SK-N-SH treated with all-trans-retinoic acid at 6 μM for 48 hours (cell line): Measurements from ENCODE around the gene CTIF.

Source experiments
- ATAC-seq: fragments of 200-7000 bp; cut with Tn5 transposase; 3 replicates; pipeline ENCODE4 v1.9.1; 2020; ENCODE audit warnings: mild to moderate bottlenecking, moderate library complexity
- ARNTL ChIP-seq: fragments of 450-650 bp; formaldehyde crosslinking; IDR thresholded peaks from 2 replicates; pipeline ENCODE4 v1.5.0; 2020; ENCODE audit warnings: low read depth, mild to moderate bottlenecking, moderate library complexity, borderline replicate concordance
- BACH2 ChIP-seq: fragments of 250-450 bp; sonication (Bioruptor Pico); IDR thresholded peaks from 2 replicates; pipeline ENCODE4 v1.9.0; 2021; ENCODE audit warnings: mild to moderate bottlenecking, borderline replicate concordance
- CSDC2 ChIP-seq: fragments of 250-450 bp; sonication (Bioruptor Pico); IDR thresholded peaks from 2 replicates; pipeline ENCODE4 v1.5.0; 2020; ENCODE audit warnings: mild to moderate bottlenecking, moderate library complexity
- ESRRG ChIP-seq: fragments of 250-450 bp; sonication (Bioruptor Pico); IDR thresholded peaks from 2 replicates; pipeline ENCODE4 v1.6.1; 2021; ENCODE audit warnings: mild to moderate bottlenecking
- GLIS3 ChIP-seq: fragments of 250-450 bp; sonication (Bioruptor Pico); IDR thresholded peaks from 2 replicates; pipeline ENCODE4 v1.5.0; 2020; ENCODE audit warnings: mild to moderate bottlenecking, moderate library complexity
- OSR1 ChIP-seq: fragments of 250-450 bp; sonication (Bioruptor Pico); IDR thresholded peaks from 2 replicates; pipeline ENCODE4 v1.8.0; 2022; ENCODE audit warnings: moderate library complexity, mild to moderate bottlenecking, inconsistent platforms
- POU6F1 ChIP-seq: fragments of 250-450 bp; sonication (Bioruptor Pico); IDR thresholded peaks from 2 replicates; pipeline ENCODE4 v1.8.0; 2021; ENCODE audit warnings: low read depth, mild to moderate bottlenecking, moderate library complexity, borderline replicate concordance
- PPARA ChIP-seq: fragments of 250-450 bp; sonication (Bioruptor Pico); IDR thresholded peaks from 2 replicates; pipeline ENCODE4 v1.5.0; 2020; ENCODE audit warnings: mild to moderate bottlenecking, borderline replicate concordance
- RARB ChIP-seq: fragments of 250-450 bp; sonication (Bioruptor Pico); IDR thresholded peaks from 2 replicates; pipeline ENCODE4 v1.8.0; 2021; ENCODE audit warnings: mild to moderate bottlenecking, moderate library complexity
- SNAI2 ChIP-seq: fragments of 250-450 bp; sonication (Bioruptor Pico); IDR thresholded peaks from 2 replicates; pipeline ENCODE4 v1.5.0; 2020; ENCODE audit warnings: mild to moderate bottlenecking, moderate library complexity
- TCF4 ChIP-seq: fragments of 250-450 bp; sonication (Bioruptor Pico); IDR thresholded peaks from 2 replicates; pipeline ENCODE4 v1.8.0; 2021; ENCODE audit warnings: mild to moderate bottlenecking, moderate library complexity, borderline replicate concordance
- TOX ChIP-seq: fragments of 250-450 bp; sonication (Bioruptor Pico); IDR thresholded peaks from 2 replicates; pipeline ENCODE4 v1.8.0; 2021; ENCODE audit warnings: mild to moderate bottlenecking, moderate library complexity, borderline replicate concordance
- ZC3H10 ChIP-seq: fragments of 250-450 bp; sonication (Bioruptor Pico); IDR thresholded peaks from 2 replicates; pipeline ENCODE4 v1.5.1; 2021; ENCODE audit warnings: mild to moderate bottlenecking, moderate library complexity
- ZFP3 ChIP-seq: fragments of 250-450 bp; sonication (Bioruptor Pico); IDR thresholded peaks from 2 replicates; pipeline ENCODE4 v1.5.0; 2020; ENCODE audit warnings: mild to moderate bottlenecking, moderate library complexity
- ZFP30 ChIP-seq: fragments of 450-650 bp; formaldehyde crosslinking; IDR thresholded peaks from 2 replicates; pipeline ENCODE4 v1.5.0; 2022; ENCODE audit warnings: mild to moderate bottlenecking, moderate library complexity
- ZNF565 ChIP-seq: fragments of 450-650 bp; formaldehyde crosslinking; conservative IDR thresholded peaks from 2 replicates; pipeline ENCODE4 v1.5.0; 2020; ENCODE audit warnings: low read depth, mild to moderate bottlenecking, moderate library complexity
- ZNF70 ChIP-seq: fragments of 450-650 bp; formaldehyde crosslinking; IDR thresholded peaks from 2 replicates; pipeline ENCODE4 v1.5.0; 2020; ENCODE audit warnings: mild to moderate bottlenecking, moderate library complexity
- ZNF8 ChIP-seq: fragments of 450-650 bp; formaldehyde crosslinking; IDR thresholded peaks from 2 replicates; pipeline ENCODE4 v1.5.0; 2020; ENCODE audit warnings: mild to moderate bottlenecking, moderate library complexity
- TF ChIP-seq, protein P1 (sequence below): fragments of 250-450 bp; sonication (Bioruptor Pico); IDR thresholded peaks from 2 replicates; pipeline ENCODE4 v1.5.0; 2020; ENCODE audit warnings: mild to moderate bottlenecking, moderate library complexity
- TF ChIP-seq, protein P2 (sequence below): fragments of 250-450 bp; sonication (Bioruptor Pico); IDR thresholded peaks from 2 replicates; pipeline ENCODE4 v1.5.1; 2020; ENCODE audit warnings: low read depth, mild to moderate bottlenecking, moderate library complexity
- TF ChIP-seq, protein P3 (sequence below): fragments of 250-450 bp; sonication (Bioruptor Pico); IDR thresholded peaks from 2 replicates; pipeline ENCODE4 v1.5.1; 2021; ENCODE audit warnings: mild to moderate bottlenecking, moderate library complexity
- TF ChIP-seq, protein P4 (sequence below): fragments of 250-450 bp; sonication (Bioruptor Pico); IDR thresholded peaks from 2 replicates; pipeline ENCODE4 v1.8.0; 2020; ENCODE audit warnings: mild to moderate bottlenecking, moderate library complexity, borderline replicate concordance

CTIF gene

DNA sequence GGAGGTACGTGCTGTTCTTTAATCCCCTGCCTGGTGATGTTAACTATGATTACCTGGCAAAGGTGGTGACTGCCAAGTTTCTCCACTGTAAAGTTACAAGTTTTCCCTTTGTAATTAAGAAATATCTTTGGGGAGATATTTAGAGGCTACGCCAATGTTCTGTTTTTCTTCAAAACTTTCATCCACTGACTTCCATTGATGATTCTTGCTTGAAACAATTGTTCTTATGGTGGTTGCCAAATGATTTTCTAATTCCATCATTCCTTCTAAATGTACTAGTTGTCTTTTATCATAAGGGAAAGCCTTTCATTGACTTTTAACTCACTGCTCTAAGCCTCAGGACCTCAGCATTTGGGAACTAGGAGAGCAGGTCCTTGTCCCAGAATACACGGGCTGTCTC lies 206.5 kb downstream of the CTIF start:
- no peak for ATAC-seq
- TF ChIP-seq ZFP30 (CRISPR knock-in tag) = no peak
- no peak for TF ChIP-seq OSR1 (CRISPR knock-in tag)
- no peak for TF ChIP-seq PPARA
- no peak for TF ChIP-seq POU6F1 (CRISPR knock-in tag)
- TF ChIP-seq ZNF565 (CRISPR knock-in tag) = no peak
- no peak for TF ChIP-seq ZNF70 (CRISPR knock-in tag)
- TF ChIP-seq BACH2 (CRISPR knock-in tag) = no peak
- no peak for TF ChIP-seq TOX (CRISPR knock-in tag)
- TF ChIP-seq TCF4 = no peak
- TF ChIP-seq RARB (CRISPR knock-in tag) = no peak
- no peak for TF ChIP-seq SNAI2 (CRISPR knock-in tag)
- TF ChIP-seq, protein P1, sequence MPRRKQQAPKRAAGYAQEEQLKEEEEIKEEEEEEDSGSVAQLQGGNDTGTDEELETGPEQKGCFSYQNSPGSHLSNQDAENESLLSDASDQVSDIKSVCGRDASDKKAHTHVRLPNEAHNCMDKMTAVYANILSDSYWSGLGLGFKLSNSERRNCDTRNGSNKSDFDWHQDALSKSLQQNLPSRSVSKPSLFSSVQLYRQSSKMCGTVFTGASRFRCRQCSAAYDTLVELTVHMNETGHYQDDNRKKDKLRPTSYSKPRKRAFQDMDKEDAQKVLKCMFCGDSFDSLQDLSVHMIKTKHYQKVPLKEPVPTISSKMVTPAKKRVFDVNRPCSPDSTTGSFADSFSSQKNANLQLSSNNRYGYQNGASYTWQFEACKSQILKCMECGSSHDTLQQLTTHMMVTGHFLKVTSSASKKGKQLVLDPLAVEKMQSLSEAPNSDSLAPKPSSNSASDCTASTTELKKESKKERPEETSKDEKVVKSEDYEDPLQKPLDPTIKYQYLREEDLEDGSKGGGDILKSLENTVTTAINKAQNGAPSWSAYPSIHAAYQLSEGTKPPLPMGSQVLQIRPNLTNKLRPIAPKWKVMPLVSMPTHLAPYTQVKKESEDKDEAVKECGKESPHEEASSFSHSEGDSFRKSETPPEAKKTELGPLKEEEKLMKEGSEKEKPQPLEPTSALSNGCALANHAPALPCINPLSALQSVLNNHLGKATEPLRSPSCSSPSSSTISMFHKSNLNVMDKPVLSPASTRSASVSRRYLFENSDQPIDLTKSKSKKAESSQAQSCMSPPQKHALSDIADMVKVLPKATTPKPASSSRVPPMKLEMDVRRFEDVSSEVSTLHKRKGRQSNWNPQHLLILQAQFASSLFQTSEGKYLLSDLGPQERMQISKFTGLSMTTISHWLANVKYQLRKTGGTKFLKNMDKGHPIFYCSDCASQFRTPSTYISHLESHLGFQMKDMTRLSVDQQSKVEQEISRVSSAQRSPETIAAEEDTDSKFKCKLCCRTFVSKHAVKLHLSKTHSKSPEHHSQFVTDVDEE (CRISPR knock-in tag) = no peak
- TF ChIP-seq ZC3H10 = no peak
- TF ChIP-seq, protein P2, sequence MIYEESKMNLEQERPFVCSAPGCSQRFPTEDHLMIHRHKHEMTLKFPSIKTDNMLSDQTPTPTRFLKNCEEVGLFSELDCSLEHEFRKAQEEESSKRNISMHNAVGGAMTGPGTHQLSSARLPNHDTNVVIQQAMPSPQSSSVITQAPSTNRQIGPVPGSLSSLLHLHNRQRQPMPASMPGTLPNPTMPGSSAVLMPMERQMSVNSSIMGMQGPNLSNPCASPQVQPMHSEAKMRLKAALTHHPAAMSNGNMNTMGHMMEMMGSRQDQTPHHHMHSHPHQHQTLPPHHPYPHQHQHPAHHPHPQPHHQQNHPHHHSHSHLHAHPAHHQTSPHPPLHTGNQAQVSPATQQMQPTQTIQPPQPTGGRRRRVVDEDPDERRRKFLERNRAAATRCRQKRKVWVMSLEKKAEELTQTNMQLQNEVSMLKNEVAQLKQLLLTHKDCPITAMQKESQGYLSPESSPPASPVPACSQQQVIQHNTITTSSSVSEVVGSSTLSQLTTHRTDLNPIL (CRISPR knock-in tag) = no peak
- no peak for TF ChIP-seq ARNTL
- TF ChIP-seq CSDC2 (CRISPR knock-in tag) = no peak
- TF ChIP-seq, protein P3, sequence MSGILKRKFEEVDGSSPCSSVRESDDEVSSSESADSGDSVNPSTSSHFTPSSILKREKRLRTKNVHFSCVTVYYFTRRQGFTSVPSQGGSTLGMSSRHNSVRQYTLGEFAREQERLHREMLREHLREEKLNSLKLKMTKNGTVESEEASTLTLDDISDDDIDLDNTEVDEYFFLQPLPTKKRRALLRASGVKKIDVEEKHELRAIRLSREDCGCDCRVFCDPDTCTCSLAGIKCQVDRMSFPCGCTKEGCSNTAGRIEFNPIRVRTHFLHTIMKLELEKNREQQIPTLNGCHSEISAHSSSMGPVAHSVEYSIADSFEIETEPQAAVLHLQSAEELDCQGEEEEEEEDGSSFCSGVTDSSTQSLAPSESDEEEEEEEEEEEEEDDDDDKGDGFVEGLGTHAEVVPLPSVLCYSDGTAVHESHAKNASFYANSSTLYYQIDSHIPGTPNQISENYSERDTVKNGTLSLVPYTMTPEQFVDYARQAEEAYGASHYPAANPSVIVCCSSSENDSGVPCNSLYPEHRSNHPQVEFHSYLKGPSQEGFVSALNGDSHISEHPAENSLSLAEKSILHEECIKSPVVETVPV (CRISPR knock-in tag) = no peak
- TF ChIP-seq, all 23 proteins: peak for 0

DNA sequence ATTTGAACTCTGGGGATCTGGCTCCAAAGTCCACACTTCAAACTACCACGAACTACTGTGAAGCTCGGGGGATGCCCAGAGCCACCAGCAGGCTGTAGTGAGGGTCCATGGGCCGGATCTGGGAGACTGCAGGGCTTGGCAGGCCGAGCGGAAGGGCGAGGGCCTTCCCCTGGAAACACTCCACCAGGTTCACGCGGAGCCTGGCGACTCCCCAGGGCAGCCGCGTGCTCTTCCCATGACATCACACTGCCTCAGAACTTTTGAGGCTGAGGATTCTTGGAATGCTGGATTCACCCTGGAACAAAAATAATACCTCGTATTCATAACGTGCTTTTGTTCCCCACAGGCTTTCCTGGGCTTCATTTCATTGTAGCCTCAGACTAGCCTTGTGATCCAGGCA lies 210.9 kb downstream of the CTIF start:
- ATAC-seq = no peak
- TF ChIP-seq, protein P4, sequence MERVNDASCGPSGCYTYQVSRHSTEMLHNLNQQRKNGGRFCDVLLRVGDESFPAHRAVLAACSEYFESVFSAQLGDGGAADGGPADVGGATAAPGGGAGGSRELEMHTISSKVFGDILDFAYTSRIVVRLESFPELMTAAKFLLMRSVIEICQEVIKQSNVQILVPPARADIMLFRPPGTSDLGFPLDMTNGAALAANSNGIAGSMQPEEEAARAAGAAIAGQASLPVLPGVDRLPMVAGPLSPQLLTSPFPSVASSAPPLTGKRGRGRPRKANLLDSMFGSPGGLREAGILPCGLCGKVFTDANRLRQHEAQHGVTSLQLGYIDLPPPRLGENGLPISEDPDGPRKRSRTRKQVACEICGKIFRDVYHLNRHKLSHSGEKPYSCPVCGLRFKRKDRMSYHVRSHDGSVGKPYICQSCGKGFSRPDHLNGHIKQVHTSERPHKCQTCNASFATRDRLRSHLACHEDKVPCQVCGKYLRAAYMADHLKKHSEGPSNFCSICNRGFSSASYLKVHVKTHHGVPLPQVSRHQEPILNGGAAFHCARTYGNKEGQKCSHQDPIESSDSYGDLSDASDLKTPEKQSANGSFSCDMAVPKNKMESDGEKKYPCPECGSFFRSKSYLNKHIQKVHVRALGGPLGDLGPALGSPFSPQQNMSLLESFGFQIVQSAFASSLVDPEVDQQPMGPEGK (CRISPR knock-in tag) = no peak
- TF ChIP-seq ZNF565 (CRISPR knock-in tag) (no peak), BACH2 (CRISPR knock-in tag) (no peak), ZFP3 (no peak), ZFP30 (CRISPR knock-in tag) (no peak), POU6F1 (CRISPR knock-in tag) (no peak), ESRRG (no peak), TCF4 (no peak), GLIS3 (CRISPR knock-in tag) (no peak), PPARA (no peak), TOX (CRISPR knock-in tag) (no peak), RARB (CRISPR knock-in tag) (no peak), CSDC2 (CRISPR knock-in tag) (no peak), ZNF8 (no peak), OSR1 (CRISPR knock-in tag) (no peak)
- TF ChIP-seq, protein P3 (CRISPR knock-in tag) = no peak
- TF ChIP-seq, protein P2 (CRISPR knock-in tag) = no peak
- TF ChIP-seq, all 23 proteins: peak for 0
